Coronary artery (tissue), 2 donors: ENCODE measurements around the gene KCNQ1.

Experiments
- DNase-seq: peaks from one replicate; pipeline ENCODE4 v3.0.0-alpha.2; 2017; ENCODE audit warnings: low spot score
- H3K27ac ChIP-seq, 2 donors: fragments of 200-600 bp; sonication (generic); one replicate each; pipeline ENCODE4 v1.5.1; 2016 to 2019
- H3K4me3 ChIP-seq: fragments of 200-600 bp; sonication (generic); 2 replicates; pipeline ENCODE4 v1.5.1; 2016; ENCODE audit warnings: mild to moderate bottlenecking, moderate library complexity
- TF ChIP-seq, protein P1 (sequence below): fragments of 200-600 bp; sonication (generic); IDR thresholded peaks from one replicate; pipeline ENCODE4 v1.5.1; 2019; ENCODE audit warnings: antibody characterized with exemption

Gene KCNQ1

DNA sequence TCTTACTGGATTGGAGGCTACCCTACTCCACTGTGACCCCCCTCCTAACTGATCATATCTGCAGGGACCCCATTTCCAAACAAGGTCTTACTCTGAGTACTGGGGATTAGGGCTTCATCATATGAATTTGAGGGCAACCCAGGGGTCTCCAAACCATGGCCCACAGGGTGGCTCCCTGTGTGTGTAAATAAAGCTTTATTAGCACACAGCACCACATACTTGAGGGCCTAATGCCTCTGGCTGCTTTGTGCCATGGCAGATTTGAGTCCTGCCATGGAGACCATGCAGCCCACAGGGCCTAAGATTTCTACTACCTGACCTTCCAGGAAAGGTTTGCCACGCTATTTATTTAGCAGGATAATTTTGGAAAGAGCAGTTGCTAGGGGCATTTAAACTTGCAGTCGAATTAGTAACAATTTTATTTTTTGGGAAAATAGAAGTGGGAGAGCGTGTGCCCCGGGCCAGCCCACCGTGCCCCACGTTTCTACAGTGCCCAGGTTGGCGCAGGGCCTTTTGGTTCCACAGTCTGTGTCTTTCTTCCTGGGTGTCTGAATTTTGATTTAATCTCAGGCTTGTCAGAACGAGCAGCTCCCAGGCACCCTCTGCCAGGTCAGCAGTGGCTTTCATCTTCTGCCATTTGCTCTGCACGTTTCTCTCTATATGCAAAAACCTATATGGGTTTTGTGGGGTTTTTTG lies 92.3 kb downstream of the KCNQ1 start:
- no peak for DNase-seq
- Histone ChIP-seq H3K4me3 (no peak overlapping the region), H3K27ac (no peak overlapping the region)
- TF ChIP-seq, protein P1, sequence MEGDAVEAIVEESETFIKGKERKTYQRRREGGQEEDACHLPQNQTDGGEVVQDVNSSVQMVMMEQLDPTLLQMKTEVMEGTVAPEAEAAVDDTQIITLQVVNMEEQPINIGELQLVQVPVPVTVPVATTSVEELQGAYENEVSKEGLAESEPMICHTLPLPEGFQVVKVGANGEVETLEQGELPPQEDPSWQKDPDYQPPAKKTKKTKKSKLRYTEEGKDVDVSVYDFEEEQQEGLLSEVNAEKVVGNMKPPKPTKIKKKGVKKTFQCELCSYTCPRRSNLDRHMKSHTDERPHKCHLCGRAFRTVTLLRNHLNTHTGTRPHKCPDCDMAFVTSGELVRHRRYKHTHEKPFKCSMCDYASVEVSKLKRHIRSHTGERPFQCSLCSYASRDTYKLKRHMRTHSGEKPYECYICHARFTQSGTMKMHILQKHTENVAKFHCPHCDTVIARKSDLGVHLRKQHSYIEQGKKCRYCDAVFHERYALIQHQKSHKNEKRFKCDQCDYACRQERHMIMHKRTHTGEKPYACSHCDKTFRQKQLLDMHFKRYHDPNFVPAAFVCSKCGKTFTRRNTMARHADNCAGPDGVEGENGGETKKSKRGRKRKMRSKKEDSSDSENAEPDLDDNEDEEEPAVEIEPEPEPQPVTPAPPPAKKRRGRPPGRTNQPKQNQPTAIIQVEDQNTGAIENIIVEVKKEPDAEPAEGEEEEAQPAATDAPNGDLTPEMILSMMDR, result no peak

GRCh38 chr11:2537896-2538724 lies 93.3 kb downstream of the KCNQ1 start:
- Histone ChIP-seq H3K4me3 (no peak overlapping the region), H3K27ac (no peak overlapping the region)
- TF ChIP-seq, protein P1, result no peak
- DNase-seq, result peak; percentile 46

- no peak for DNase-seq
- no peak overlapping the region for H3K4me3 ChIP-seq
These were observed 94.1 kb downstream of the KCNQ1 start for GRCh38 chr11:2538951-2539350.

DNA sequence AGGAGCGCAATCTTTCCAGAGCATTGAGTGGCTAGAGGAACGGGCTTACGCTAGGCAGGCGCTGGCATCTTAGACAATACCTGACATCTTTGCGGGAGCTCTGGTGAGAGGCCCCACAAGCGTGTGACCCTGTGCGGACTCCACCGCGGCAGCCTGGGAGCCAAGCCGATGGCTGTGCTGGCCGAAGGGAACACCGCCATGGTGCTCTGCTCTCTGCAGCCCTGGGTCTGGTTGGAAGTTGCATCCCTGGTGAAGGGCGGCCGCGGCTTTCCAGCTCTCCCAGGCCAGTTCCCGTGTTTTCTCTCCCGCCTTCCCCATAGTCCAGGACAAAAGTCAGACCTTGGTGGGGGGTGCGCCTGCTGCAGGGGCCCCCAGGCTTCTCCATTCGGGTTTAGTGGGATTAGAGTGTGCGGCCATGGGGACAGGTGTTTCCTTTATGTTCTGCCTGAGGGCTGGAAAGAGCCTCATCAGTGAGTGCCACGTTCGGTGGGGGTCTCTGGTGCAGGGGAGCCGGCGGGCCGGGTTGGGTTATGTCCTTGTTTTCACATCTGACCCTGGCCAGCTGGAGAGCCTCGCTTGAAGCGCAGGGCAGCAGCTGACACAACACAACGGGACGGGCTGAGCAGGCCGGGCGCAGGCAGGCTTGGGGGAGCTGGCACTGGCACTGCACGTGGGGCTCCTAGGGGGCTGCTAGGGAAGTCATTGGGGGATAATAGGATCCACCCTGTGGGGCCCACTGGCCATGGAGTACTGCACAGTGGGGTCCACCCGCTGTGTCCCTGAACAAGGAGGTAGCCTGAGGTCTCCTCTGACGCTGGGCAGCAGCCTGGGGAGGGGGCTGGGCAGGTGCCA lies 94.8 kb downstream of the KCNQ1 start:
- TF ChIP-seq, protein P1, result no peak
- H3K4me3 ChIP-seq, result no peak overlapping the region
- DNase-seq, result peak; percentile 57
- H3K27ac ChIP-seq, result no peak overlapping the region

More at GRCh38 chr11:2538951-2539350, 94.1 kb downstream of the KCNQ1 start:
- TF ChIP-seq, protein P1, result no peak
- H3K27ac ChIP-seq, result no peak overlapping the region

- Histone ChIP-seq H3K4me3 (no peak overlapping the region), H3K27ac (no peak overlapping the region)
- TF ChIP-seq, protein P1, result no peak
- DNase-seq, result peak; percentile 29
These were observed 95.6 kb downstream of the KCNQ1 start for GRCh38 chr11:2540223-2540991.

GRCh38 chr11:2540992-2541680 lies 96.3 kb downstream of the KCNQ1 start:
- Histone ChIP-seq H3K27ac (no peak overlapping the region), H3K4me3 (no peak overlapping the region)
- TF ChIP-seq, protein P1, result no peak
- peak; percentile 56 for DNase-seq
